Type B pancreatic cell (in vitro differentiated cells): ENCODE data around the gene ZNF362. TPM values are rescaled to one million over a fixed set of nuclear protein-coding genes. Genes with fewer than 3 reads are reported as not detected.

ENCODE experiments used
- DNase-seq: peaks from one replicate; pipeline ENCODE4 v3.0.0; 2021; ENCODE audit warnings: mixed read lengths; ENCODE audit not compliant: unreplicated experiment; ENCODE audit errors: extremely low spot score
- H3K27ac Mint-ChIP-seq: 2 replicates; pipeline ENCODE4 v1.8.0; 2021; ENCODE audit warnings: mild to moderate bottlenecking, mixed read lengths
- H3K27me3 Mint-ChIP-seq: 2 replicates; pipeline ENCODE4 v1.8.0; 2021; ENCODE audit warnings: mixed read lengths
- H3K36me3 Mint-ChIP-seq: 2 replicates; pipeline ENCODE4 v1.8.0; 2021; ENCODE audit warnings: mixed read lengths
- H3K4me1 Mint-ChIP-seq: one replicate; pipeline ENCODE4 v1.8.0; 2021; ENCODE audit warnings: mixed read lengths; ENCODE audit not compliant: unreplicated experiment
- H3K4me3 Mint-ChIP-seq: 2 replicates; pipeline ENCODE4 v1.8.0; 2021; ENCODE audit warnings: mild to moderate bottlenecking, mixed read lengths
- H3K9me3 Mint-ChIP-seq: 2 replicates; pipeline ENCODE4 v1.8.0; 2021; ENCODE audit warnings: mixed read lengths
- CTCF ChIP-seq: fragments of 200-600 bp; sonication (generic); conservative IDR thresholded peaks from 2 replicates; pipeline ENCODE4 v1.5.0; 2021; ENCODE audit warnings: antibody characterized with exemption, mild to moderate bottlenecking
- total RNA-seq: library from RNA; stranded (reverse); gene quantifications from 2 replicates; pipeline ENCODE4 v1.2.1, GENCODE V29; 2021; ENCODE audit warnings: low replicate concordance

Gene ZNF362
- total RNA-seq, 1 donor from 2014 or later, result 66.5 TPM

- Mint-ChIP-seq H3K27me3 (no peaks in the 10 kb centered on the region), H3K27ac (peak overlapping the region; percentile 57), H3K36me3 (peaks cover 21% of the 10 kb centered on the region), H3K4me1 (peaks cover 33% of the 10 kb centered on the region), H3K4me3 (no peak overlapping the region), H3K9me3 (no peaks in the 10 kb centered on the region)
- TF ChIP-seq CTCF, result no peak
- DNase-seq, result no peak
Measured at GRCh38 chr1:33334081-33334552, 77.8 kb downstream of the ZNF362 start.

DNA sequence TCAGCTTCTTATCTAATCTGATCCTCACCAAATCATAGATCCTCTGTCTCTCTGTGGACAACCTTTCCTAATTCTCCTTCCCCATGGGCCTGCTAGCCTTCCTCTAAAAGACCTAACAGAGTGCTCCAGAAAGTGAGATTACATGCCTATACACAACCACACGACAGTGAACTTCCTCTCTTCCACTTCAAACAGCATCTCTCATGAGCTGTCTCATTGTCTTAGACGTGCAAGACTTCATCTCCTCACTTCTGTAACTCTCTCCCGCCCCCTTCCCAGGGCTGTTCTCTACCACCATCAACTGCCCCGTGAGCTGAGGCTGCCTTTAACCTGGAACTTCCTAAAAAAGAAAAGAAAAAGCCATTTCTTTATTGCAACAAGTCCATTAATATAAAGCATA lies 78.7 kb downstream of the ZNF362 start:
- Mint-ChIP-seq H3K4me1 (peaks cover 39% of the 10 kb centered on the region), H3K27me3 (no peaks in the 10 kb centered on the region), H3K36me3 (peaks cover 15% of the 10 kb centered on the region), H3K4me3 (no peak overlapping the region), H3K27ac (peak overlapping the region; percentile 24), H3K9me3 (no peaks in the 10 kb centered on the region)
- no peak for DNase-seq
- no peak for TF ChIP-seq CTCF

DNA sequence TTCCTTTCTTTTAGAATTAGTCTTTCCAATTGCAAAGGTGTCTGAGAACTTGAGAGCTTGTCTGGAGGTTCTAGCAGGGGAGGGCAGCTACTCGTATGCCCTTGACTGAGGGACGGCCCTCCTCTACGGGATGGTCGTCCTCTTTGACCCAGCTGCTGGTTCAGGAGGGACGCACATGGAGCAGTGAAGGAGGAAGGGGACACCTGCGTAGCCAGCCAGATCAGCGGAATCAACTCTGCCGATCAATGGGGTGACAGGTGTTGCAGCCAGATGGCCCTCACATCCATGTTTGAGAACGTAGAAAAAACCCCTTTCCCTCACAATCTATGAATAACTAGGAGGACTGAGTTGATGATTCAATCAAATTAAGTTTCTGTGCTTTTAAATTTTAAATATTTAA lies 80.3 kb downstream of the ZNF362 start:
- TF ChIP-seq CTCF, result no peak
- H3K27ac Mint-ChIP-seq, result peak overlapping the region; percentile 62
- no peaks in the 10 kb centered on the region for H3K27me3 Mint-ChIP-seq
- DNase-seq, result no peak
- H3K4me3 Mint-ChIP-seq, result no peak overlapping the region
- no peaks in the 10 kb centered on the region for H3K9me3 Mint-ChIP-seq
- H3K4me1 Mint-ChIP-seq, result peaks cover 51% of the 10 kb centered on the region
- H3K36me3 Mint-ChIP-seq, result peaks cover 20% of the 10 kb centered on the region

- Mint-ChIP-seq H3K27me3 (no peaks in the 10 kb centered on the region), H3K4me1 (peaks cover 57% of the 10 kb centered on the region), H3K36me3 (peaks cover 17% of the 10 kb centered on the region), H3K4me3 (peak overlapping the region; percentile 71), H3K27ac (peak overlapping the region; percentile 93), H3K9me3 (no peaks in the 10 kb centered on the region)
- TF ChIP-seq CTCF, result no peak
- no peak for DNase-seq
Measured at GRCh38 chr1:33337441-33337840, 81.1 kb downstream of the ZNF362 start.

- Mint-ChIP-seq H3K27me3 (no peaks in the 10 kb centered on the region), H3K36me3 (peaks cover 16% of the 10 kb centered on the region), H3K4me1 (peaks cover 63% of the 10 kb centered on the region), H3K27ac (peak overlapping the region; percentile 93), H3K9me3 (no peaks in the 10 kb centered on the region), H3K4me3 (peak overlapping the region; percentile 71)
- DNase-seq, result no peak
- TF ChIP-seq CTCF, result no peak
Measured at GRCh38 chr1:33338048-33338439, 81.8 kb downstream of the ZNF362 start.
